H9 (cell line): ENCODE results near the gene UNC5B. TPM values are rescaled to one million over a fixed set of nuclear protein-coding genes. Genes with fewer than 3 reads are reported as not detected.

Experiments
- DNase-seq: peaks from one replicate; pipeline ENCODE4 v3.0.0-alpha.2; 2017
- H2AFZ ChIP-seq: one replicate; pipeline ENCODE4 v1.6.1; 2013; ENCODE audit warnings: mild to moderate bottlenecking, low read length, control low read depth, moderate library complexity
- H2AK5ac ChIP-seq: 2 replicates; pipeline ENCODE4 v1.6.1; 2013; ENCODE audit warnings: low read length, control low read depth, mixed read lengths; ENCODE audit not compliant: insufficient read length
- H2BK120ac ChIP-seq: one replicate; pipeline ENCODE4 v1.6.1; 2013; ENCODE audit warnings: low read depth, mild to moderate bottlenecking, low read length, control low read depth, inconsistent platforms; ENCODE audit not compliant: poor library complexity, severe bottlenecking
- H2BK12ac ChIP-seq: 2 replicates; pipeline ENCODE4 v1.6.1; 2013; ENCODE audit warnings: low read length, control low read depth, mixed read lengths, low read depth; ENCODE audit not compliant: insufficient read length
- H2BK15ac ChIP-seq: 2 replicates; pipeline ENCODE4 v1.6.1; 2013; ENCODE audit warnings: low read depth, low read length, control low read depth
- H2BK20ac ChIP-seq: one replicate; pipeline ENCODE4 v1.6.1; 2013; ENCODE audit warnings: low read depth, mild to moderate bottlenecking, low read length, control low read depth, inconsistent platforms; ENCODE audit not compliant: poor library complexity, severe bottlenecking
- H2BK5ac ChIP-seq: 2 replicates; pipeline ENCODE4 v1.6.1; 2013; ENCODE audit warnings: low read length, control low read depth, mixed read lengths; ENCODE audit not compliant: insufficient read length
- H3K14ac ChIP-seq: 2 replicates; pipeline ENCODE4 v1.6.1; 2013; ENCODE audit warnings: low read length, control low read depth; ENCODE audit not compliant: insufficient read depth
- H3K18ac ChIP-seq: 2 replicates; pipeline ENCODE4 v1.6.1; 2013; ENCODE audit warnings: low read depth, mild to moderate bottlenecking, mixed read lengths, low read length, control low read depth; ENCODE audit not compliant: insufficient read length
- H3K23ac ChIP-seq: 2 replicates; pipeline ENCODE4 v1.6.1; 2013; ENCODE audit warnings: low read length, control low read depth, mixed read lengths, low read depth; ENCODE audit not compliant: insufficient read length
- H3K23me2 ChIP-seq: 2 replicates; pipeline ENCODE4 v1.6.1; 2013; ENCODE audit warnings: low read depth, mild to moderate bottlenecking, mixed read lengths, low read length, control low read depth; ENCODE audit not compliant: insufficient read length, poor library complexity, severe bottlenecking
- H3K27ac ChIP-seq: 2 replicates; pipeline ENCODE4 v1.5.1; 2013; ENCODE audit warnings: low read length, control low read depth, mixed read lengths, low read depth; ENCODE audit not compliant: insufficient read length
- H3K27me3 ChIP-seq: 2 replicates; pipeline ENCODE4 v1.6.1; 2013; ENCODE audit warnings: low read length, control low read depth, inconsistent platforms; ENCODE audit not compliant: insufficient read depth
- H3K4ac ChIP-seq: 2 replicates; pipeline ENCODE4 v1.6.1; 2013; ENCODE audit warnings: low read depth, mild to moderate bottlenecking, control low read depth, inconsistent platforms, low read length, moderate library complexity
- H3K4me1 ChIP-seq: 2 replicates; pipeline ENCODE4 v1.6.1; 2013; ENCODE audit warnings: low read length, control low read depth, inconsistent platforms; ENCODE audit not compliant: insufficient read depth
- H3K4me2 ChIP-seq: 2 replicates; pipeline ENCODE4 v1.6.1; 2013; ENCODE audit warnings: low read length, control low read depth, mixed read lengths; ENCODE audit not compliant: insufficient read length, insufficient read depth
- H3K56ac ChIP-seq: 2 replicates; pipeline ENCODE4 v1.6.1; 2013; ENCODE audit warnings: low read depth, mild to moderate bottlenecking, mixed read lengths, low read length, control low read depth; ENCODE audit not compliant: insufficient read length
- H3K79me1 ChIP-seq: 2 replicates; pipeline ENCODE4 v1.6.1; 2013; ENCODE audit warnings: low read depth, mild to moderate bottlenecking, moderate library complexity, low read length, control low read depth, inconsistent platforms; ENCODE audit not compliant: insufficient read depth, poor library complexity, severe bottlenecking
- H3K79me2 ChIP-seq: 2 replicates; pipeline ENCODE4 v1.6.1; 2013; ENCODE audit warnings: low read length, control low read depth, inconsistent platforms; ENCODE audit not compliant: insufficient read depth
- H3K9ac ChIP-seq: 2 replicates; pipeline ENCODE4 v1.6.1; 2013; ENCODE audit warnings: low read length, control low read depth, mixed read lengths; ENCODE audit not compliant: insufficient read length; ENCODE audit errors: extremely low read depth
- H3K9me3 ChIP-seq: one replicate; pipeline ENCODE4 v1.6.1; 2013; ENCODE audit warnings: low read depth, low read length, inconsistent platforms; ENCODE audit not compliant: control insufficient read depth
- H3T11ph ChIP-seq: one replicate; pipeline ENCODE4 v1.6.1; 2013; ENCODE audit warnings: mild to moderate bottlenecking, low read length, control low read depth, inconsistent platforms
- H4K20me1 ChIP-seq: one replicate; pipeline ENCODE4 v1.6.1; 2013; ENCODE audit not compliant: control insufficient read depth, insufficient read length, insufficient read depth
- H4K5ac ChIP-seq: 2 replicates; pipeline ENCODE4 v1.6.1; 2013; ENCODE audit warnings: low read depth, mild to moderate bottlenecking, mixed read lengths, low read length, control low read depth; ENCODE audit not compliant: insufficient read length
- H4K8ac ChIP-seq: replicated peaks from 2 replicates; pipeline ENCODE4 v1.6.1; 2013; ENCODE audit warnings: low read length, control low read depth, mixed read lengths, low read depth; ENCODE audit not compliant: insufficient read length
- H4K91ac ChIP-seq: 2 replicates; pipeline ENCODE4 v1.6.1; 2013; ENCODE audit warnings: low read depth, mild to moderate bottlenecking, moderate library complexity, mixed read lengths, low read length, control low read depth; ENCODE audit not compliant: insufficient read length
- H3K27ac Mint-ChIP-seq, 3 experiments: 2 replicates in 2 of 3; 3 replicates in 1 of 3; pipeline ENCODE4 v1.8.0; 2020 to 2021; ENCODE audit warnings: mixed read lengths in 3 of 3, mild to moderate bottlenecking in 1 of 3, moderate library complexity in 1 of 3
- H3K27me3 Mint-ChIP-seq: 2 replicates; pipeline ENCODE4 v1.8.0; 2021; ENCODE audit warnings: low read depth, mild to moderate bottlenecking, moderate library complexity, mixed read lengths
- H3K36me3 Mint-ChIP-seq, 3 experiments: 2 replicates in 2 of 3; 3 replicates in 1 of 3; pipeline ENCODE4 v1.8.0; 2020 to 2021; ENCODE audit warnings: low read depth in 3 of 3, mixed read lengths in 3 of 3; ENCODE audit not compliant: insufficient read depth in 1 of 3
- H3K4me1 Mint-ChIP-seq, 2 experiments: 2 replicates each; pipeline ENCODE4 v1.8.0; 2020; ENCODE audit warnings: mixed read lengths in 2 of 2
- H3K4me3 Mint-ChIP-seq, 2 experiments: 2 replicates in 1 of 2; 3 replicates in 1 of 2; pipeline ENCODE4 v1.8.0; 2020 to 2021; ENCODE audit warnings: mild to moderate bottlenecking in 2 of 2, mixed read lengths in 2 of 2, moderate library complexity in 1 of 2
- H3K9me3 Mint-ChIP-seq, 2 experiments: 2 replicates in 1 of 2; 3 replicates in 1 of 2; pipeline ENCODE4 v1.8.0; 2020; ENCODE audit warnings: mild to moderate bottlenecking in 2 of 2, mixed read lengths in 2 of 2, moderate library complexity in 1 of 2
- WGBS: extraction: QIAGEN DNeasy Blood & Tissue Kit; methylation state at CpG from one replicate; pipeline ENCODE4 v1.1.7; 2013; ENCODE audit warnings: missing lambda C conversion rate, low lambda C conversion rate, mixed read lengths; ENCODE audit not compliant: insufficient read length; ENCODE audit errors: extremely low coverage; 5-methylcytosine and 5-hydroxymethylcytosine counted together
- total RNA-seq: library from RNA; stranded (reverse); gene quantifications from 2 replicates; pipeline ENCODE4 v1.2.1, GENCODE V29; 2021
- TF ChIP-seq, protein P1 (sequence below): fragments of 200-600 bp; sonication (generic); conservative IDR thresholded peaks from 3 replicates; pipeline ENCODE4 v1.8.0; 2021; ENCODE audit warnings: antibody characterized with exemption, mild to moderate bottlenecking

The UNC5B gene
- total RNA-seq, 1 experiment from 2014 or later, result 28.4 TPM

DNA sequence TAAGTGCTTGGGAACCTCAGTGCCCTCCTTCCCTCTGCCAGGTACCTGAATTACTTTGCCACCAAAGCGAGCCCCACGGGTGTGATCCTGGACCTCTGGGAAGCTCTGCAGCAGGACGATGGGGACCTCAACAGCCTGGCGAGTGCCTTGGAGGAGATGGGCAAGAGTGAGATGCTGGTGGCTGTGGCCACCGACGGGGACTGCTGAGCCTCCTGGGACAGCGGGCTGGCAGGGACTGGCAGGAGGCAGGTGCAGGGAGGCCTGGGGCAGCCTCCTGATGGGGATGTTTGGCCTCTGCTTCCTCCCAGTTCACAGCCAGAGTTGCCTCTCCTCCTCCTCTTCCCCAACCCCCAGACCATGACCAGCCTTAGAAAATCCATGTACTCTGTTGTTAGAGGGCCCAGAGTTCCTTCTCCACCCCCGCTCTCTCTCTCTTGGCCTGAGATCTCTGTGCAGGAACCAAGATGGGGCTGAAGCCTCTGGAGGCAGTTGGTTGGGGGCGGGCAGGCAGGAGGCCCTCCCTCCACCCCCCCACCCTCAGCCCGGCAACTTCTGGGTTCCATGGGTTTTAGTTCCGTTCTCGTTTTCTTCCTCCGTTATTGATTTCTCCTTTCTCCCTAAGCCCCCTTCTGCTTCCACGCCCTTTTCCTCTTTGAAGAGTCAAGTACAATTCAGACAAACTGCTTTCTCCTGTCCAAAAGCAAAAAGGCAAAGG, 86.9 kb downstream of the UNC5B start:
- H3K23me2 ChIP-seq, result no peaks in the 10 kb centered on the region
- peaks cover 3 to 41% (median 20%) of the 10 kb centered on the region in 3 experiments; a peak in 6 of 7 replicates for H3K36me3 Mint-ChIP-seq
- no peak overlapping the region for H3K4me3 Mint-ChIP-seq
- H3K9me3 ChIP-seq, result no peaks in the 10 kb centered on the region
- H2BK20ac ChIP-seq, result no peak overlapping the region
- no peaks in the 10 kb centered on the region for H3K9me3 Mint-ChIP-seq
- H2BK5ac ChIP-seq, result no peak overlapping the region
- no peaks in the 10 kb centered on the region for H3K27me3 ChIP-seq
- no CpG with 5 or more reads among the region's 14 CpGs for WGBS
- no peak overlapping the region for H3K23ac ChIP-seq
- DNase-seq, result no peak
- H3K27me3 Mint-ChIP-seq, result no peaks in the 10 kb centered on the region; the same call in 1 of the 2 replicates
- no peak overlapping the region for H3K4ac ChIP-seq
- no peak overlapping the region for H4K8ac ChIP-seq
- no peak overlapping the region for H4K5ac ChIP-seq
- no peak overlapping the region for H3K56ac ChIP-seq
- H4K20me1 ChIP-seq, result no peaks in the 10 kb centered on the region
- no peaks in the 10 kb centered on the region for H3K4me1 ChIP-seq
- H3T11ph ChIP-seq, result no peak overlapping the region
- no peak overlapping the region for H2BK120ac ChIP-seq
- H3K79me2 ChIP-seq, result no peaks in the 10 kb centered on the region
- TF ChIP-seq, protein P1, sequence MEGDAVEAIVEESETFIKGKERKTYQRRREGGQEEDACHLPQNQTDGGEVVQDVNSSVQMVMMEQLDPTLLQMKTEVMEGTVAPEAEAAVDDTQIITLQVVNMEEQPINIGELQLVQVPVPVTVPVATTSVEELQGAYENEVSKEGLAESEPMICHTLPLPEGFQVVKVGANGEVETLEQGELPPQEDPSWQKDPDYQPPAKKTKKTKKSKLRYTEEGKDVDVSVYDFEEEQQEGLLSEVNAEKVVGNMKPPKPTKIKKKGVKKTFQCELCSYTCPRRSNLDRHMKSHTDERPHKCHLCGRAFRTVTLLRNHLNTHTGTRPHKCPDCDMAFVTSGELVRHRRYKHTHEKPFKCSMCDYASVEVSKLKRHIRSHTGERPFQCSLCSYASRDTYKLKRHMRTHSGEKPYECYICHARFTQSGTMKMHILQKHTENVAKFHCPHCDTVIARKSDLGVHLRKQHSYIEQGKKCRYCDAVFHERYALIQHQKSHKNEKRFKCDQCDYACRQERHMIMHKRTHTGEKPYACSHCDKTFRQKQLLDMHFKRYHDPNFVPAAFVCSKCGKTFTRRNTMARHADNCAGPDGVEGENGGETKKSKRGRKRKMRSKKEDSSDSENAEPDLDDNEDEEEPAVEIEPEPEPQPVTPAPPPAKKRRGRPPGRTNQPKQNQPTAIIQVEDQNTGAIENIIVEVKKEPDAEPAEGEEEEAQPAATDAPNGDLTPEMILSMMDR, result no peak
- no peak overlapping the region for H3K27ac ChIP-seq
- no peak overlapping the region for H3K27ac Mint-ChIP-seq
- no peak overlapping the region for H2AFZ ChIP-seq
- no peak overlapping the region for H3K18ac ChIP-seq
- H2BK12ac ChIP-seq, result no peak overlapping the region
- no peak overlapping the region for H4K91ac ChIP-seq
- H2BK15ac ChIP-seq, result no peak overlapping the region
- H3K9ac ChIP-seq, result no peak overlapping the region
- no peak overlapping the region for H2AK5ac ChIP-seq
- H3K79me1 ChIP-seq, result no peaks in the 10 kb centered on the region
- H3K14ac ChIP-seq, result no peak overlapping the region; the same call in 1 of the 2 replicates
- H3K4me1 Mint-ChIP-seq, result 0 out of 4 replicates have a peak, but pooled peaks cover 0 to 4% of the 10 kb centered on the region in 2 experiments
- H3K4me2 ChIP-seq, result no peak overlapping the region
